A172 (cell line): ENCODE measurements around the gene MEDAG. TPM values are rescaled to one million over a fixed set of nuclear protein-coding genes. Genes with fewer than 3 reads are reported as not detected.

ENCODE experiments used
- DNase-seq: peaks from one replicate; pipeline ENCODE4 v3.0.0-alpha.2; 2015; ENCODE audit warnings: low spot score
- total RNA-seq: library from RNA; depleted of rRNA; stranded (reverse); fragments of >200 nt; shearing (Covaris generic); gene quantifications from 2 replicates; pipeline ENCODE4 v1.2.3, GENCODE V29; 2014

The MEDAG gene
- total RNA-seq, 1 experiment from 2014 or later, result not detected

DNA sequence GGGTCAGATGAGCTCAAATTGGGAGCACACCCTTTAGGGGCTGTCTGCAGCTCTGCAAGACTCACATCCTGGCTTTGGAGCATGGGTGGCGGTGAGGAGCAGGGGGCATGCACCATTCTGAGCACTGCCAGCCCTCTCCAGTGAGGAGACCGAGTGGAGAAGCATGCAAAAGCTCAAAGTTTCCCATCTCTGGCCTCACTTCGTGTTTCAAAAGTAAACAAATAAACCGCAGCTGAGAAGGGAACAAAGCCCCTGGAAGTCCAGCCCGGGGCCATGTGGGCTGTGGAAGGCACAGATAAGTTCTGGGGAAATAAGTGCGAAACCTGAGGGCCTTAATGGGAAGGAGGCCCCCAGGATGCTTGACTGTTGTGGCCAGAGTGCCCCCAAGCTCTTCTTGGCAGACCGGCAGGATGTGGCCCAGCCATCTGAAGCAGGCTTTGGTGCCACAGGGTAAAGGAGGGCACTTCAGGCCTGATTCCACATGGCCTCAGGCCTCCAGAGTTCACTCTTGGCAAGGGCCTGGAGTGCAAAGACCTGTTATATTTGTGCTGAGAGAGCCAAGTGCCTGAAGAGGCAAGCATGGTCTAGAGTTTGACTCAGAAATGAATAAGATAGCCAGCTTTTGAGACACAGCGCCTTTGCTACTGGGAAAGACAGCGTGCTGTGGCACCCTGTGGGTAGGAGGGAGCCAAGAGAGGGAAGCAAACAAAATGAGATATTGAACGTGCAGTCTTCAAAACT lies 1.2 kb downstream of the MEDAG start:
- no peak for DNase-seq

- no peak for DNase-seq
Observed at GRCh38 chr13:30908416-30908980, 2.4 kb downstream of the MEDAG start.

DNA sequence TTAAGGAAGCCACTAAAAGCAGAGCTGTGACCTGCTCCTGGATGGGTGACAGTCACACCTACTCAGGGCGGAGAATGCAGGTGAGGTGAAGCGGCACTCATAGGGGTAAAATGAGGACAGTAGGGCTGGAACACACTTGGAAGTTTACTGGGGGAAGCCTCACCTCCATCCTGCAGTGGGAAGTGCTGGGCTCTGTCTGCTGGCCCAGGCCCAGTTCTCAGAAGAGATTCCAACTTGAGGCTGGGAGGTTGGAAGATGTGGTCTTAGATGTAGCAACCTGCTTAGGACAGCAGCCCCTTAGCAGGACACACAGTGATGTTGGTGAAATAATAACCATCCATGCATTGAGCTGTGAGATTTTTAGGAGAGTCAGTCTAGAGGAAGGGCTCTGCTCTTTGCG lies 4.6 kb downstream of the MEDAG start:
- no peak for DNase-seq

- no peak for DNase-seq
Observed at GRCh38 chr13:30915691-30916541, 9.8 kb downstream of the MEDAG start.

DNA sequence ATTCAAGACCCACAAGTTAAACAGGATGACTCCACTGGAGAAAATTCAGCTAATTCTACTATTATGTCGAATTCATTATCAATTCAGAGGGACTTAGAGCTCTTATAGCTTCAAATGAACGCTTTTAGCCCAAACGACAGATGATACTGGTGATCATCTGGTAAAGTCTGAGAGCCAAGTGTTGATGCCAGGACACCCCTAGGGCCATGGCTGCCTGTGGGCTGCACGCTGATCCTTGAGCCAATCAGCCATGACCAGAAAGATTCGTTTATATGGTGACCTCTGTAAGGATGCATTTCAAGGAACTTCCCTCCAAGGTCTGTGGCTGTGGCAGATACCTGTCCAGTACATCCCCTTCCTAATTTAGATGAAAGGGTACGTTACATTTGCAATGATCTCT lies 10.9 kb downstream of the MEDAG start:
- DNase-seq, result no peak

GRCh38 chr13:30918662-30919405 lies 12.8 kb downstream of the MEDAG start:
- no peak for DNase-seq

DNA sequence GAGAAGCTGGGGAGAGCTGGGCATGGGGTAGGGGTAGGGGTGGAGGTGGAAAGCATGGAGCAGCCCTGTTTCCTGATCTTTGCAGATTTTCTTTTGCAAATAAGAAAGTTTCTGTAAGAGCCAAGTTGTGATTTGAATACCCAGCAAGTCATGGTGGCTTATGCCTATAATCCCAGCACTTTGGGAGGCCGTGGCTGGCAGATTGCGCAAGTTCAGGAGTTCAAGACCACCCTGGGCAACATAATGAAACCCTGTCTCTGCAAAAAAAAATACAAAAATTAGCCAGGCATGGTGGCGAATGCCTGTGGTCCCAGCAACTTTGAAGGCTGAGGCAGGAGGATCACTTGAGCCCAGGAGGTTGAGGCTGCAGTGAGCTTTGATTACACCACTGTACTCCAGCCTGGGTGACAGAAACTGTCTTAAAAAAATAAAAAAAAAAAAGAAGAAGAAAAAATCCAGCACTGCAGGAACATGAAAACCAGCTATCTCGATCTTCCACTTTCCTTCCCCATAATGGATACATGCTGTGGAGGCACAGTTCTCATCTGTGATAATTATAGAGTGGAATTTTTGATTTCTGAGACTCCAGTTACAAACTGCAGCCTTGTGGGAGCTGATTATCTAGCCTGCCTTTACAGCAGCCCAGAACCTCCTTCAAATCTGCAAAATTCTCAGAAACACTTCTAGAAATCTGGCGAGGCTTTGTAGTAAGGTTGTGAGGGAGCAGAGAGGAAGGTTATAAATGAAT lies 14.3 kb downstream of the MEDAG start:
- no peak for DNase-seq

DNA sequence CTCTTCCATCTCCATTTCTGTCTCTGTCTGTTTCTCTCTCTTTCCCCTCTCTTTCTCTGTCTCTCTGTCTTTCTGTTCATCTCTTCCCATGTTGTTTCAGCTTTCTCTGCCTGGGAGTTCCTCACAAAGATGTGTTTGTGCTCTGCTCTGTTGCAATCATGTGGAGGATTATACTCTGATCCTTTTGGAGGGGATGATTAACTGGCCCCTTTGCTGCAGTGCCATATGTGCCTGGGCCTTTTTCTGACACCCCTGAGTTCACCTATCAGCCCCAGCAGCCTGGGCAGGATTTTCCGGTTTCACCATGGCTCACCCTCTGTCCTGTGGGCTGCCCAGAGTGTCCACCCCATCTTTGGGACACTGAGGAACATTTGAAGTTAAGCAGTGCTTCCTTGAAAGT lies 17.3 kb downstream of the MEDAG start:
- no peak for DNase-seq

GRCh38 chr13:30924721-30925120 lies 18.6 kb downstream of the MEDAG start:
- DNase-seq, result no peak

DNA sequence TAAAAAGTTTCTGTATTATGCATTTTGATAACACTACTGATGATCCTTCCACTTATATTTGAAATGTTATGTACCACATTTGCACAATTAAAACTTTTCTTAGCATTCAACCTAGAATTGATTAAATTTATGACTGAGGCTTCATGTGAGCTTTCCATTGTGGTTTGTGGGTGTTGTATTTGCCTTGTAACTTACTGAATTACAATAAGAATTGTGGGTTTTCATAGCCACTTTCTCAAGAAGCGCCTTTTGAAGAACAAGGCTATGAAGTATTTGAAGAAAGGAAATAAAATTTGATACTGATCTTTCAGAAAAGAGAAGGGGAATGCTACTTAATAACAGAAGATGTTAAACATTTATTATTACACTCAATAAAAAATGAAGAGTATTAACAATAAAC lies 19.4 kb downstream of the MEDAG start:
- no peak for DNase-seq

- DNase-seq, result no peak
Observed at GRCh38 chr13:30926781-30927180, 20.7 kb downstream of the MEDAG start.

- DNase-seq, result peak; percentile 82
Observed at GRCh38 chr13:30927188-30927587, 21.1 kb downstream of the MEDAG start.

- DNase-seq, result peak; percentile 5
Observed at GRCh38 chr13:30927595-30927994, 21.5 kb downstream of the MEDAG start.

DNA sequence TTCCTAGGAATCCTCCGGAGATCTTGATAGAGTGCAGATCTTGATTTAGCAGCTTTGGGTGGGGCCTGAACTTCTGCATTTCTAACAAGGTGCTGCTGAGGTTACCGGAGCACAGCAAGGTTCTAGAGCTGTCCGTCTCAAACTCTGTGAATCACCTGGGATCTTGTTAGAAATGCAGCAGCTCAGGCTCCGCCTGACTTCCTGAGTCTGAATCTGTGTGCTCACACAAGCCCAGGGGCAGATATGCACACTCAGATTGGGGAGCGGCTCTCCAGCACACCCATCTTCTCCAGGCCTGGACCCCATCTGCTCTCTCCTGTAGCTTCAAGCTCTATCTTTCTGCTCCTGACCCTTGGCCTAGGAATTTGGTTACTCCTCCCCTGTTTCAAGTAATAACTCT lies 22.9 kb downstream of the MEDAG start:
- no peak for DNase-seq

GRCh38 chr13:30932481-30933353 lies 26.6 kb downstream of the MEDAG start, which contains the start of gene TEX26:
Gene TEX26 (plus strand): TSS chr13:30932656. CDS start chr13:30932716, 60 bp downstream.
- no peak for DNase-seq

DNA sequence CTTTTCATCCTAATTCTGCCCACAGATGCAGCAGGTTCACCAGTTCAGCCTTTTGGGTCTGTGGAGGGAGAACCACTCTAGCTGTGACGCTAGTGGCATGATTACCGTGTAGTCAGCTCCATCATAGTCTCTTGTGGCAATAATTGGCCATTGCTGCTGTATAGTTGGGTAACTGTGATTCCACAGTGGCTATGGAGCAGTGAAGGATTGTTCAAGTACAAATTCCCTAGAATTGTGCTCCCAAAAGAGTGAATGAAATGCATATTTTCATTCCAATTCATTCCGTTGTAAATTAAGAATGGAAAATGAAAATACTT lies 27.2 kb downstream of the MEDAG start:
- DNase-seq, result no peak

GRCh38 chr13:30934381-30934780 lies 28.3 kb downstream of the MEDAG start:
- no peak for DNase-seq

GRCh38 chr13:30934803-30935202 lies 28.7 kb downstream of the MEDAG start:
- no peak for DNase-seq

DNA sequence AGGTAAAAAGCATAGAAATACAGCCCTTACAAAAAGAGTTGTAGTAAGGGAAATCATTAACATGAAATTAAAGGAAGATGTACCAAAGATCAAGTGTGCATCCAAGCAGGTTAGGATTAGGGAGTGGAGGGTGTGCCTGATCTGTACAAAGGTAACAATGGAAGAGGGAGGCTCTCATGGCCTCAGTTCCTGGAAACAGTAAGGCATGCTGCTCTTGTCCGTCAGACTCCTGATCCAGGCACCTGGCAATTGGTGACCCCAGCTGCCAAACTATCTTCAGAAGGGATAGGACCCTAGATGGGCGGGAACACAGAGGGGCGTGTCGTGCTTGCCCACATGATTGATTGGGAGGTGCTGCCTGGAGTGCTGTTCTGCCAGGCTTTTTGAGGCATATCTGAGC lies 30.9 kb downstream of the MEDAG start:
- DNase-seq, result no peak

- no peak for DNase-seq
Observed at GRCh38 chr13:30943881-30944280, 37.8 kb downstream of the MEDAG start.
